Left lung (tissue), 10 donors: ENCODE results near the gene CNTNAP4. TPM values are rescaled to one million over a fixed set of nuclear protein-coding genes. Genes with fewer than 3 reads are reported as not detected.

ENCODE experiments used
- ATAC-seq: fragments of 200-7000 bp; cut with Tn5 transposase; one replicate; pipeline ENCODE4 v1.9.1; 2020; ENCODE audit warnings: moderate library complexity
- DNase-seq, 4 donors: peaks; one replicate each; pipeline ENCODE4 v3.0.0-alpha.2; 2013 to 2020
- H3K27ac ChIP-seq, 2 donors: fragments of 200-600 bp; sonication (generic) in 1 of 2; one replicate each; pipeline versions ENCODE4 v1.5.0 to v1.8.0; 2020 to 2021
- H3K27me3 ChIP-seq, 2 donors: fragments of 200-600 bp; sonication (generic) in 1 of 2; one replicate each; pipeline versions ENCODE4 v1.5.0 to v1.8.0; 2020 to 2021
- H3K36me3 ChIP-seq, 2 donors: fragments of 200-600 bp; sonication (generic) in 1 of 2; one replicate each; pipeline versions ENCODE4 v1.5.0 to v1.8.0; 2020 to 2021
- H3K4me1 ChIP-seq, 2 donors: fragments of 200-600 bp; one replicate each; pipeline ENCODE4 v1.8.0; 2021
- H3K4me3 ChIP-seq, 2 donors: fragments of 200-600 bp; sonication (generic) in 1 of 2; one replicate each; pipeline versions ENCODE4 v1.5.0 to v1.8.0; 2020 to 2021; ENCODE audit warnings: mild to moderate bottlenecking in 1 of 2
- H3K9me3 ChIP-seq, 2 donors: fragments of 200-600 bp; sonication (generic) in 1 of 2; one replicate each; pipeline versions ENCODE4 v1.5.0 to v1.8.0; 2020 to 2021
- CTCF ChIP-seq, 2 donors: fragments of 200-600 bp; sonication (generic) in 1 of 2; IDR thresholded peaks; one replicate each; pipeline versions ENCODE4 v1.5.0 to v1.8.0; 2021; ENCODE audit warnings: antibody characterized with exemption in 2 of 2
- intact Hi-C, 2 donors: fragments of 100-400 bp; cut with DNase I; formaldehyde crosslinking; loops; one replicate each; pipeline versions ENCODE4 v1.11.2 to v1.14.2; 2022
- polyA plus RNA-seq, 6 donors: library from polyadenylated mRNA; unstranded; fragments of 120-200 nt; gene quantifications; one replicate each; pipeline ENCODE4 v1.2.1, GENCODE V29; 2013; ENCODE audit not compliant: insufficient read length in 6 of 6
- total RNA-seq, 2 donors: library from RNA; stranded (reverse); fragmentation: NEBNext Ultra II Directional; extraction: Animal tissue kit (Norgen Biotek cat#: 25700); gene quantifications; one replicate each; pipeline ENCODE4 v1.2.1, GENCODE V29; 2021
- donor health status: DM: no; HTN: yes; CAD: no.
- donor health status: DM: no; HTN: no; CAD: no.

The CNTNAP4 gene
- total and polyA plus RNA-seq, 8 donors, result 0.11 to 0.76 (median 0.37) TPM; not detected in 2

- no peak for TF ChIP-seq CTCF (IDR thresholded peaks at IDR 0.05)
- Histone ChIP-seq H3K36me3 (no peaks in the 10 kb centered on the region), H3K27me3 (no peaks in the 10 kb centered on the region), H3K4me3 (no peak overlapping the region), H3K27ac (no peak overlapping the region), H3K9me3 (no peaks in the 10 kb centered on the region), H3K4me1 (no peaks in the 10 kb centered on the region)
- DNase-seq (no peak), ATAC-seq (no peak)
- intact Hi-C loops, result no loop called here
These were observed 69.0 kb downstream of the CNTNAP4 start for GRCh38 chr16:76346210-76346609.

- H3K27ac ChIP-seq, result no peak overlapping the region
- TF ChIP-seq CTCF (IDR thresholded peaks at IDR 0.05), result no peak
- H3K4me3 ChIP-seq, result no peak overlapping the region
- intact Hi-C loops, result no loop called here
- DNase-seq (no peak), ATAC-seq (no peak)
- peaks cover 0 to 4% of the 10 kb centered on the region in 2 donors for H3K9me3 ChIP-seq
- no peaks in the 10 kb centered on the region for H3K36me3 ChIP-seq
- H3K4me1 ChIP-seq, result no peaks in the 10 kb centered on the region
- no peaks in the 10 kb centered on the region for H3K27me3 ChIP-seq
These were observed 74.2 kb downstream of the CNTNAP4 start for GRCh38 chr16:76351441-76351840.

GRCh38 chr16:76360404-76360803 is 83.2 kb downstream of the CNTNAP4 start:
- Histone ChIP-seq H3K27me3 (no peaks in the 10 kb centered on the region), H3K27ac (no peak overlapping the region), H3K4me3 (no peak overlapping the region), H3K36me3 (no peaks in the 10 kb centered on the region), H3K4me1 (no peaks in the 10 kb centered on the region), H3K9me3 (peaks cover 0 to 3% of the 10 kb centered on the region in 2 donors)
- TF ChIP-seq CTCF (IDR thresholded peaks at IDR 0.05), result no peak
- ATAC-seq, result no peak
- intact Hi-C loops, result no loop called here
- peak in 2 of 4 donors; percentile 25 to 54 for DNase-seq

- no peak for TF ChIP-seq CTCF (IDR thresholded peaks at IDR 0.05)
- intact Hi-C loops, result no loop called here
- Histone ChIP-seq H3K4me1 (no peaks in the 10 kb centered on the region), H3K4me3 (no peak overlapping the region), H3K27me3 (no peaks in the 10 kb centered on the region), H3K9me3 (peaks cover 0 to 4% of the 10 kb centered on the region in 2 donors), H3K27ac (no peak overlapping the region), H3K36me3 (no peaks in the 10 kb centered on the region)
- DNase-seq, result no peak
- no peak for ATAC-seq
These were observed 93.1 kb downstream of the CNTNAP4 start for GRCh38 chr16:76370344-76370743.

GRCh38 chr16:76371441-76371840 is 94.2 kb downstream of the CNTNAP4 start:
- no peak overlapping the region for H3K27ac ChIP-seq
- no peak for TF ChIP-seq CTCF (IDR thresholded peaks at IDR 0.05)
- no peaks in the 10 kb centered on the region for H3K36me3 ChIP-seq
- no peak for DNase-seq
- no peaks in the 10 kb centered on the region for H3K27me3 ChIP-seq
- ATAC-seq, result no peak
- H3K4me3 ChIP-seq, result no peak overlapping the region
- intact Hi-C loops, result no loop called here
- H3K4me1 ChIP-seq, result no peaks in the 10 kb centered on the region
- peaks cover 0 to 3% of the 10 kb centered on the region in 2 donors for H3K9me3 ChIP-seq
